HTR-8/SVneo (cell line): ENCODE measurements around the gene ZNF277.
"Not testable (repeated sequence)": the region's sequence is repeated elsewhere in the genome, so short reads cannot be mapped to it uniquely, and the experiment has no call there.

Source experiments
- DNase-seq: peaks from one replicate; pipeline ENCODE4 v3.0.0; 2011; ENCODE audit warnings: low spot score, mixed read lengths; ENCODE audit not compliant: insufficient read length
- FAIRE-seq: peaks from 2 replicates; lab custom pipeline; 2011; peaks lifted over from hg19 to GRCh38; lab: Jason Lieb, UNC

Gene ZNF277

GRCh38 chr7:112283382-112283910, 77.0 kb downstream of the ZNF277 start:
- FAIRE-seq, result no peak
- DNase-seq, result no peak

GRCh38 chr7:112286250-112287086, 80.0 kb downstream of the ZNF277 start:
- DNase-seq (no peak), FAIRE-seq (no peak)

GRCh38 chr7:112288301-112288700, 81.8 kb downstream of the ZNF277 start:
- no peak for DNase-seq
- no peak for FAIRE-seq

GRCh38 chr7:112290065-112290464, 83.6 kb downstream of the ZNF277 start:
- peak; percentile 10 for DNase-seq
- FAIRE-seq, result no peak

GRCh38 chr7:112292162-112292561, 85.7 kb downstream of the ZNF277 start:
- FAIRE-seq (no peak), DNase-seq (no peak)

GRCh38 chr7:112293416-112293815, 86.9 kb downstream of the ZNF277 start:
- DNase-seq, result no peak
- FAIRE-seq, result no peak

- DNase-seq (no peak), FAIRE-seq (no peak)
These were observed 89.9 kb downstream of the ZNF277 start for GRCh38 chr7:112296432-112296831.

GRCh38 chr7:112297681-112298080, 91.2 kb downstream of the ZNF277 start:
- FAIRE-seq (no peak), DNase-seq (no peak)

GRCh38 chr7:112298543-112299100, 92.1 kb downstream of the ZNF277 start:
- DNase-seq (no peak), FAIRE-seq (no peak)

- FAIRE-seq (no peak), DNase-seq (no peak)
These were observed 93.6 kb downstream of the ZNF277 start for GRCh38 chr7:112300072-112300471.

GRCh38 chr7:112300831-112301407, 94.4 kb downstream of the ZNF277 start:
- DNase-seq, result no peak
- FAIRE-seq, result no peak

- no peak for FAIRE-seq
These were observed 96.1 kb downstream of the ZNF277 start for GRCh38 chr7:112302566-112302965.

GRCh38 chr7:112306903-112307302, 100.4 kb downstream of the ZNF277 start:
- FAIRE-seq, result no peak

More at GRCh38 chr7:112302566-112302965, 96.1 kb downstream of the ZNF277 start:
- no peak for DNase-seq

GRCh38 chr7:112307506-112307905, 101.0 kb downstream of the ZNF277 start:
- no peak for FAIRE-seq
- no peak for DNase-seq

More at GRCh38 chr7:112306903-112307302, 100.4 kb downstream of the ZNF277 start:
- no peak for DNase-seq

GRCh38 chr7:112308974-112309373, 102.5 kb downstream of the ZNF277 start:
- DNase-seq, result no peak
- FAIRE-seq, result no peak

- not testable (repeated sequence) for FAIRE-seq
These were observed 110.3 kb downstream of the ZNF277 start for GRCh38 chr7:112316803-112317202.

GRCh38 chr7:112322070-112322469, 115.6 kb downstream of the ZNF277 start:
- no peak for DNase-seq
- no peak for FAIRE-seq

More at GRCh38 chr7:112316803-112317202, 110.3 kb downstream of the ZNF277 start:
- not testable (repeated sequence) for DNase-seq

- FAIRE-seq (no peak), DNase-seq (no peak)
These were observed 121.1 kb downstream of the ZNF277 start for GRCh38 chr7:112327566-112327965.

GRCh38 chr7:112331492-112331891, 125.0 kb downstream of the ZNF277 start:
- DNase-seq (no peak), FAIRE-seq (no peak)

- FAIRE-seq (no peak), DNase-seq (no peak)
These were observed 127.9 kb downstream of the ZNF277 start for GRCh38 chr7:112334366-112334765.

GRCh38 chr7:112336261-112336660, 129.8 kb downstream of the ZNF277 start:
- DNase-seq (no peak), FAIRE-seq (no peak)
